Lower leg skin (tissue), 3 donors: ENCODE measurements around the gene LEKR1.

Experiments used
- POLR2A ChIP-seq, 2 donors: fragments of 450-650 bp; IDR thresholded peaks; one replicate each; pipeline ENCODE4 v1.6.1; 2016 to 2017; ENCODE audit warnings: antibody characterized with exemption in 2 of 2, mild to moderate bottlenecking in 1 of 2, moderate library complexity in 1 of 2
- TF ChIP-seq, protein P1 (sequence below), 3 donors: fragments of 450-650 bp; IDR thresholded peaks; one replicate each; pipeline ENCODE4 v1.5.1; 2016; ENCODE audit warnings: antibody characterized with exemption in 3 of 3, mild to moderate bottlenecking in 3 of 3, moderate library complexity in 2 of 3

DNA sequence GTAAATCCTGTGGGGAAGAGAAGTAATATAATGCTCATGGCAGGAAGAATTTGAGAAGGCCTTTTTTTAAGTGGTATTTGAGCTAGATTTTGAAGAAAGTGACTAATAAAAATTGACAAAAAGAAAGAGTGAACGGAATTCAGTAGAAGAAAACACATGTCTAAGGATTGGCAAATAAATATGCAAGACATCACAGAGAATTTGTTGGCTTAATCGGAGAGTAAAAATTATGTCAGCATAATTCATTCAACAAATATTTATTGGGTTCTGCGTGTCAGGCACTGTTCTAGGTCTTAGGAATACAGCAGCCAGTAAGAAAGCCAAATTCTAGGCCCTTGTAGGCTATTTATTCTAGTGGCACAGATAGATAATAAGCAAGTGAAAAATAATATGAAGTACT is 33.6 kb upstream of the LEKR1 start:
- TF ChIP-seq, protein P1, sequence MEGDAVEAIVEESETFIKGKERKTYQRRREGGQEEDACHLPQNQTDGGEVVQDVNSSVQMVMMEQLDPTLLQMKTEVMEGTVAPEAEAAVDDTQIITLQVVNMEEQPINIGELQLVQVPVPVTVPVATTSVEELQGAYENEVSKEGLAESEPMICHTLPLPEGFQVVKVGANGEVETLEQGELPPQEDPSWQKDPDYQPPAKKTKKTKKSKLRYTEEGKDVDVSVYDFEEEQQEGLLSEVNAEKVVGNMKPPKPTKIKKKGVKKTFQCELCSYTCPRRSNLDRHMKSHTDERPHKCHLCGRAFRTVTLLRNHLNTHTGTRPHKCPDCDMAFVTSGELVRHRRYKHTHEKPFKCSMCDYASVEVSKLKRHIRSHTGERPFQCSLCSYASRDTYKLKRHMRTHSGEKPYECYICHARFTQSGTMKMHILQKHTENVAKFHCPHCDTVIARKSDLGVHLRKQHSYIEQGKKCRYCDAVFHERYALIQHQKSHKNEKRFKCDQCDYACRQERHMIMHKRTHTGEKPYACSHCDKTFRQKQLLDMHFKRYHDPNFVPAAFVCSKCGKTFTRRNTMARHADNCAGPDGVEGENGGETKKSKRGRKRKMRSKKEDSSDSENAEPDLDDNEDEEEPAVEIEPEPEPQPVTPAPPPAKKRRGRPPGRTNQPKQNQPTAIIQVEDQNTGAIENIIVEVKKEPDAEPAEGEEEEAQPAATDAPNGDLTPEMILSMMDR (IDR thresholded peaks at IDR 0.05) = no peak
- no peak for TF ChIP-seq POLR2A (IDR thresholded peaks at IDR 0.05)
